ENCODE measurements around the gene GLI2. TPM values are rescaled to one million over a fixed set of nuclear protein-coding genes. Genes with fewer than 3 reads are reported as not detected.

The GLI2 gene
- total and polyA plus RNA-seq, 2 of the 4 experiments (the other 2 are of a cell fraction), result 3.8 to 26.0 TPM

GRCh38 chr2:120754067-120754960, 18.6 kb downstream of the GLI2 start:
- Histone ChIP-seq H3K9me3 (ENCODE audit: control insufficient read depth, insufficient read depth, low read length) (no peaks in the 10 kb centered on the region), H3K79me1 (ENCODE audit: low read depth in 1 of 2, low read length in 2 of 2) (peaks cover 7 to 74% of the 10 kb centered on the region in 2 experiments; a peak in 3 of 4 replicates), H4K20me1 (ENCODE audit: insufficient read depth, low read length) (peaks cover 56% of the 10 kb centered on the region), H3K18ac (ENCODE audit: low read depth, low read length) (peak overlapping the region; percentile 42; the same call in 1 of the 2 replicates), H4K5ac (ENCODE audit: low read depth, low read length) (peak overlapping the region; percentile 52; the same call in 1 of the 2 replicates), H3K56ac (ENCODE audit: extremely low read depth, insufficient read depth, low read length) (no peak overlapping the region), H3K4me3 (ENCODE audit: insufficient read depth, low read depth, low read length) (no peak overlapping the region), H4K91ac (ENCODE audit: insufficient read depth, low read depth, low read length) (0 out of 2 replicates have a peak overlapping the region, but pooled peaks have one; percentile 42), H3K14ac (replicated peaks; ENCODE audit: low read depth, low read length) (0 out of 2 replicates have a peak overlapping the region, but pooled peaks have one; percentile 82), H2AK5ac (ENCODE audit: low read depth, low read length) (peak overlapping the region; percentile 71; the same call in 1 of the 2 replicates), H4K8ac (ENCODE audit: low read depth in 2 of 2, low read length in 2 of 2) (peak overlapping the region in 1 of 2 experiments; percentile 67; a peak in 1 of 4 replicates), H2AFZ (replicated peaks; ENCODE audit: low read length, poor library complexity) (no peak overlapping the region), H3K9me1 (ENCODE audit: insufficient read depth, low read length) (peaks cover 36% of the 10 kb centered on the region), H3K27ac (ENCODE audit: insufficient read depth, low read length) (no peak overlapping the region; the same call in 1 of the 2 replicates), H3K4me1 (ENCODE audit: control insufficient read depth, insufficient read depth, low read length) (peaks cover 37% of the 10 kb centered on the region), H3K4me2 (ENCODE audit: low read depth, low read length) (peak overlapping the region; percentile 50; the same call in 1 of the 2 replicates), H3K27me3 (ENCODE audit: control insufficient read depth, insufficient read depth, low read length) (no peaks in the 10 kb centered on the region), H2BK15ac (ENCODE audit: low read depth, low read length) (0 out of 3 replicates have a peak overlapping the region, but pooled peaks have one; percentile 42), H2AK9ac (replicated peaks; ENCODE audit: low read depth, low read length, poor library complexity) (no peak overlapping the region), H3K4ac (ENCODE audit: low read depth, low read length) (peak overlapping the region; percentile 65; the same call in 1 of the 2 replicates), H3K23ac (ENCODE audit: low read depth, low read length) (peak overlapping the region; percentile 78; the same call in 1 of the 2 replicates), H2BK20ac (ENCODE audit: low read depth, low read length) (no peak overlapping the region), H2BK120ac (ENCODE audit: low read depth, low read length) (peak overlapping the region; percentile 33; the same call in 1 of the 2 replicates), H3K36me3 (ENCODE audit: control insufficient read depth, insufficient read depth, low read length) (no peaks in the 10 kb centered on the region), H3K9ac (ENCODE audit: low read depth, low read length) (no peak overlapping the region), H2BK5ac (ENCODE audit: low read depth, low read length, poor library complexity, severe bottlenecking) (peak overlapping the region; percentile 45)
- TF ChIP-seq RCOR1 (IDR thresholded peaks at IDR 0.05; ENCODE audit: insufficient replicate concordance, low read length), result no peak
- TF ChIP-seq BHLHE40 (IDR thresholded peaks at IDR 0.05; ENCODE audit: low read depth, low read length), result no peak
- TF ChIP-seq FOS (IDR thresholded peaks at IDR 0.05; ENCODE audit: low read depth, low read length), result no peak
- TF ChIP-seq RFX5 (IDR thresholded peaks at IDR 0.05; ENCODE audit: low read depth, low read length), result peak; percentile 54; the same call in 1 of the 2 replicates
- no TSS peak for BruUV-seq (replicated peaks)
- no peak for ATAC-seq (ENCODE audit: low read depth)
- peak; percentile 34 for DNase-seq
- intact Hi-C loops (cut with micrococcal nuclease), result no loop called here
- POLR2A ChIA-PET (ENCODE audit: unreplicated experiment), result no interaction called here
- CTCF ChIA-PET, result no interaction called here
- no CpG with 5 or more reads among the region's 14 CpGs for WGBS, 2 experiments (ENCODE audit: extremely low coverage in 2 of 2, insufficient read length in 1 of 2)
- dilution Hi-C loops (cut with HindIII; ENCODE audit: low sequenced_read_pairs, unreplicated experiment), result no loop called here
- in situ Hi-C loops (cut with MboI; ENCODE audit: low sequenced_read_pairs), result no loop called here

Data from IMR-90 (cell line).